Endothelial cell of umbilical vein (primary cell): ENCODE measurements around the gene DNAJB1. TPM values are rescaled to one million over a fixed set of nuclear protein-coding genes. Genes with fewer than 3 reads are reported as not detected.

Experiments used
- BruUV-seq: library from RNA; stranded (reverse); fragments of 400-500 nt; replicated peaks from 2 replicates; lab custom pipeline; 2021; lab: Mats Ljungman, UMichigan
- CTCF ChIA-PET: fragments of 300-600, 350-600 bp; sonication (Branson Sonifier 250); formaldehyde crosslinking; loops from one replicate; lab custom pipeline; 2021; ENCODE audit warnings: antibody characterized with exemption, inconsistent platforms; lab: Charles Lee
- POLR2A ChIA-PET: fragments of 300-600, 350-600 bp; sonication (Branson Sonifier 250); formaldehyde crosslinking; loops from one replicate; lab custom pipeline; 2021; ENCODE audit warnings: antibody characterized with exemption, inconsistent platforms; lab: Charles Lee
- DNase-seq: peaks from one replicate; pipeline ENCODE4 v3.0.0-alpha.2; 2011; ENCODE audit warnings: low read depth, low spot score
- FAIRE-seq: peaks from 2 replicates; lab custom pipeline; 2011; peaks lifted over from hg19 to GRCh38; lab: Jason Lieb, UNC
- H2AFZ ChIP-seq: 2 replicates; pipeline ENCODE4 v1.6.0; 2012; ENCODE audit warnings: low read depth, low read length, control low read depth, inconsistent platforms
- H3K27ac ChIP-seq: 2 replicates; pipeline ENCODE4 v1.5.1; 2011; ENCODE audit warnings: low read depth, mild to moderate bottlenecking, control low read depth, low read length, moderate library complexity; ENCODE audit not compliant: insufficient read depth
- H3K27me3 ChIP-seq, 2 experiments: 2 replicates each; pipeline versions ENCODE4 v1.6.0 to v1.6.1; 2011; ENCODE audit warnings: low read length in 2 of 2, mixed read lengths in 1 of 2; ENCODE audit not compliant: control insufficient read depth in 2 of 2, insufficient read depth in 2 of 2
- H3K36me3 ChIP-seq, 2 experiments: 2 replicates in 1 of 2; 3 replicates in 1 of 2; pipeline ENCODE4 v1.5.1; 2011; ENCODE audit warnings: low read length in 2 of 2, mild to moderate bottlenecking in 1 of 2, moderate library complexity in 1 of 2; ENCODE audit not compliant: control insufficient read depth in 2 of 2, insufficient read depth in 2 of 2; ENCODE audit errors: extremely low read depth in 1 of 2
- H3K4me1 ChIP-seq: 3 replicates; pipeline ENCODE4 v1.5.1; 2011; ENCODE audit warnings: mild to moderate bottlenecking, low read length; ENCODE audit not compliant: control insufficient read depth, insufficient read depth; ENCODE audit errors: extremely low read depth
- H3K4me2 ChIP-seq: 2 replicates; pipeline ENCODE4 v1.6.1; 2011; ENCODE audit warnings: low read length, control low read depth, mixed read lengths; ENCODE audit not compliant: insufficient read depth
- H3K4me3 ChIP-seq, 3 experiments: fragments of 200-600 bp in 1 of 3; sonication (generic), shearing (Covaris generic) in 1 of 3; replicated peaks in 1 of 3; 2 replicates each; pipeline ENCODE4 v1.5.1; 2011 to 2016; ENCODE audit warnings: control low read depth in 3 of 3, low read length in 3 of 3, mild to moderate bottlenecking in 2 of 3, inconsistent platforms in 1 of 3, low read depth in 1 of 3, moderate library complexity in 1 of 3; ENCODE audit not compliant: insufficient read depth in 1 of 3
- H3K79me2 ChIP-seq: 2 replicates; pipeline ENCODE4 v1.6.0; 2012; ENCODE audit warnings: low read length, inconsistent platforms; ENCODE audit not compliant: control insufficient read depth, insufficient read depth
- H3K9ac ChIP-seq: replicated peaks from 2 replicates; pipeline ENCODE3; 2011; ENCODE audit warnings: low read length, control low read depth; ENCODE audit not compliant: insufficient read depth; ENCODE audit errors: extremely low read depth
- H3K9me1 ChIP-seq: replicated peaks from 3 replicates; pipeline ENCODE4 v1.6.0; 2011; ENCODE audit warnings: mild to moderate bottlenecking, low read length; ENCODE audit not compliant: control insufficient read depth, insufficient read depth; ENCODE audit errors: extremely low read depth
- H3K9me3 ChIP-seq: replicated peaks from 2 replicates; pipeline ENCODE4 v1.5.1; 2012; ENCODE audit warnings: low read length, inconsistent platforms; ENCODE audit not compliant: control insufficient read depth, insufficient read depth
- H4K20me1 ChIP-seq: replicated peaks from 2 replicates; pipeline ENCODE3; 2011; ENCODE audit warnings: mild to moderate bottlenecking, low read length; ENCODE audit not compliant: control insufficient read depth, insufficient read depth; ENCODE audit errors: extremely low read depth
- GATA2 ChIP-seq: IDR thresholded peaks from 2 replicates; pipeline ENCODE4 v1.7.0; 2011; ENCODE audit warnings: low read depth, mild to moderate bottlenecking, moderate library complexity, mixed read lengths, low read length; ENCODE audit not compliant: insufficient read length, insufficient read depth
- JUN ChIP-seq: IDR thresholded peaks from 2 replicates; pipeline ENCODE4 v1.6.1; 2011; ENCODE audit warnings: borderline replicate concordance, low read depth; ENCODE audit not compliant: insufficient read length, insufficient read depth
- MYC ChIP-seq: IDR thresholded peaks from one replicate; pipeline ENCODE4 v1.6.1; 2011; ENCODE audit warnings: mild to moderate bottlenecking, low read depth, low read length
- dilution Hi-C: fragments of 300-500 bp; cut with MboI; formaldehyde crosslinking; loops from one replicate; pipeline ENCODE4 v1.15.0; 2019; ENCODE audit warnings: low sequenced_read_pairs; ENCODE audit not compliant: extremely low pct_ligation_motif_present
- intact Hi-C: fragments of 100-400 bp; cut with micrococcal nuclease; formaldehyde crosslinking; loops from one replicate; pipeline ENCODE4 v1.10.0; 2022
- polyA plus RNA-seq, 4 experiments: library from polyadenylated mRNA; depleted of rRNA in 3 of 4; stranded (reverse) in 3 of 4; unstranded in 1 of 4; fragments of >200 nt; gene quantifications; 2 replicates each; pipeline versions ENCODE4 v1.2.1 to v1.2.3, GENCODE V29; 2011 to 2012; ENCODE audit warnings: missing spikeins in 1 of 4
- total RNA-seq: library from RNA; stranded (reverse); gene quantifications from 2 replicates; pipeline ENCODE4 v1.2.3, GENCODE V29; 2021
- TF ChIP-seq, protein P1 (sequence below), 2 donors: IDR thresholded peaks; 1 replicate in 1 of 2; 2 replicates in 1 of 2; pipeline ENCODE4 v1.5.1; 2011; ENCODE audit warnings: low read length in 2 of 2, mild to moderate bottlenecking in 2 of 2, moderate library complexity in 2 of 2, control low read depth in 1 of 2, inconsistent platforms in 1 of 2, low read depth in 1 of 2; ENCODE audit not compliant: insufficient read depth in 1 of 2; ENCODE audit errors: extremely low read depth in 1 of 2
- TF ChIP-seq, protein P2 (sequence below): IDR thresholded peaks from 2 replicates; pipeline ENCODE4 v1.6.1; 2011; ENCODE audit not compliant: insufficient read depth, insufficient read length

The DNAJB1 gene
- total and polyA plus RNA-seq, 2 donors (not counting 3 experiments of a cell fraction or from before 2014, with no cell fraction given) = 58.6 to 59.8 TPM

- intact Hi-C loops = loop anchor here (1.0 kb wide), 2 partner anchors 10 to 21 kb away; partner anchors contain the start of gene GIPC1
- dilution Hi-C loops = no loop called here
- no peaks in the 10 kb centered on the region for H3K9me3 ChIP-seq
- TSS peak; percentile 28 for BruUV-seq
- no peaks in the 10 kb centered on the region for H4K20me1 ChIP-seq
- peak overlapping the region; percentile 94 for H3K4me2 ChIP-seq
- peaks cover 36% of the 10 kb centered on the region for H3K4me1 ChIP-seq
- H3K9ac ChIP-seq = peak overlapping the region; percentile 98
- FAIRE-seq (peak; percentile 31), DNase-seq (peak; percentile 21)
- peak overlapping the region; percentile 3 for H3K27ac ChIP-seq
- H2AFZ ChIP-seq = no peak overlapping the region
- H3K27me3 ChIP-seq = no peaks in the 10 kb centered on the region
- TF ChIP-seq JUN (no peak), GATA2 (no peak), MYC (no peak)
- TF ChIP-seq, protein P1, sequence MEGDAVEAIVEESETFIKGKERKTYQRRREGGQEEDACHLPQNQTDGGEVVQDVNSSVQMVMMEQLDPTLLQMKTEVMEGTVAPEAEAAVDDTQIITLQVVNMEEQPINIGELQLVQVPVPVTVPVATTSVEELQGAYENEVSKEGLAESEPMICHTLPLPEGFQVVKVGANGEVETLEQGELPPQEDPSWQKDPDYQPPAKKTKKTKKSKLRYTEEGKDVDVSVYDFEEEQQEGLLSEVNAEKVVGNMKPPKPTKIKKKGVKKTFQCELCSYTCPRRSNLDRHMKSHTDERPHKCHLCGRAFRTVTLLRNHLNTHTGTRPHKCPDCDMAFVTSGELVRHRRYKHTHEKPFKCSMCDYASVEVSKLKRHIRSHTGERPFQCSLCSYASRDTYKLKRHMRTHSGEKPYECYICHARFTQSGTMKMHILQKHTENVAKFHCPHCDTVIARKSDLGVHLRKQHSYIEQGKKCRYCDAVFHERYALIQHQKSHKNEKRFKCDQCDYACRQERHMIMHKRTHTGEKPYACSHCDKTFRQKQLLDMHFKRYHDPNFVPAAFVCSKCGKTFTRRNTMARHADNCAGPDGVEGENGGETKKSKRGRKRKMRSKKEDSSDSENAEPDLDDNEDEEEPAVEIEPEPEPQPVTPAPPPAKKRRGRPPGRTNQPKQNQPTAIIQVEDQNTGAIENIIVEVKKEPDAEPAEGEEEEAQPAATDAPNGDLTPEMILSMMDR (IDR thresholded peaks at IDR 0.05; ENCODE audit: extremely low read depth in 1 of 2, insufficient read depth in 1 of 2, low read depth in 1 of 2, low read length in 2 of 2) = no peak
- TF ChIP-seq, protein P2, sequence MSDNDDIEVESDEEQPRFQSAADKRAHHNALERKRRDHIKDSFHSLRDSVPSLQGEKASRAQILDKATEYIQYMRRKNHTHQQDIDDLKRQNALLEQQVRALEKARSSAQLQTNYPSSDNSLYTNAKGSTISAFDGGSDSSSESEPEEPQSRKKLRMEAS = no peak
- peaks cover 12 to 13% of the 10 kb centered on the region in 2 experiments for H3K36me3 ChIP-seq
- ChIA-PET POLR2A (interaction anchor here (0.6 to 2.8 kb wide), 5 partner anchors 9 to 414 kb away, joined by 3 to 27 read pairs (median 7); no protein-coding TSS in a partner anchor), CTCF (interaction anchor here (1.0 to 2.9 kb wide), 8 partner anchors 11 to 44 kb away, joined by 3 to 22 read pairs (median 9); partner anchors contain the start of gene PTGER1)
- no peaks in the 10 kb centered on the region for H3K9me1 ChIP-seq
- H3K79me2 ChIP-seq = peaks cover 33% of the 10 kb centered on the region
- H3K4me3 ChIP-seq = peak overlapping the region; percentile 59 to 93 (median 85)
Measured at GRCh38 chr19:14516746-14517438, 1.3 kb downstream of the DNAJB1 start.
